Smooth muscle cell (in vitro differentiated cells): ENCODE results near the gene CEMIP2. TPM values are rescaled to one million over a fixed set of nuclear protein-coding genes. Genes with fewer than 3 reads are reported as not detected.

ENCODE experiments used
- DNase-seq: peaks from one replicate; lab custom pipeline; 2025; ENCODE audit not compliant: unreplicated experiment; lab: John Stamatoyannopoulos, UW
- H2AFZ ChIP-seq: fragments of 200-600 bp; sonication (generic); 2 replicates; pipeline ENCODE4 v1.6.0; 2016; ENCODE audit warnings: antibody characterized with exemption, low read depth, mild to moderate bottlenecking
- H3F3A ChIP-seq: fragments of 200-600 bp; sonication (generic); 2 replicates; pipeline ENCODE4 v1.6.0; 2017; ENCODE audit warnings: antibody characterized with exemption, low read depth
- H3K27ac ChIP-seq: fragments of 200-600 bp; sonication (generic); 2 replicates; pipeline ENCODE4 v1.5.1; 2016; ENCODE audit warnings: low read depth, mild to moderate bottlenecking
- H3K27me3 ChIP-seq: fragments of 200-600 bp; sonication (generic); 2 replicates; pipeline ENCODE4 v1.6.1; 2016; ENCODE audit warnings: low read depth, mild to moderate bottlenecking
- H3K36me3 ChIP-seq: fragments of 200-600 bp; sonication (generic); 2 replicates; pipeline ENCODE4 v1.5.1; 2016; ENCODE audit warnings: low read depth
- H3K4me1 ChIP-seq: fragments of 200-600 bp; sonication (generic); 2 replicates; pipeline ENCODE4 v1.5.1; 2016; ENCODE audit warnings: low read depth
- H3K4me2 ChIP-seq: fragments of 200-600 bp; sonication (generic); 2 replicates; pipeline ENCODE4 v1.6.0; 2016; ENCODE audit warnings: mild to moderate bottlenecking
- H3K4me3 ChIP-seq: fragments of 200-600 bp; sonication (generic); 2 replicates; pipeline ENCODE4 v1.5.1; 2016; ENCODE audit warnings: mild to moderate bottlenecking
- H3K79me2 ChIP-seq: fragments of 200-600 bp; sonication (generic); 2 replicates; pipeline ENCODE4 v1.6.0; 2016; ENCODE audit warnings: low read depth, mild to moderate bottlenecking
- H3K9ac ChIP-seq: fragments of 200-600 bp; sonication (generic); 2 replicates; pipeline ENCODE4 v1.6.0; 2016; ENCODE audit warnings: low read depth
- H3K9me3 ChIP-seq: fragments of 200-600 bp; sonication (generic); replicated peaks from 2 replicates; pipeline ENCODE4 v1.5.1; 2016; ENCODE audit warnings: low read depth
- H4K20me1 ChIP-seq: fragments of 200-600 bp; sonication (generic); 2 replicates; pipeline ENCODE4 v1.6.0; 2016; ENCODE audit warnings: low read depth
- CTCF ChIP-seq: fragments of 200-600 bp; sonication (generic); IDR thresholded peaks from 2 replicates; pipeline ENCODE4 v1.5.1; 2017; ENCODE audit warnings: borderline replicate concordance, mild to moderate bottlenecking, antibody characterized with exemption; ENCODE audit not compliant: insufficient read depth, poor library complexity, severe bottlenecking
- WGBS: methylation state at CpG from one replicate; pipeline ENCODE4 v1.1.7; 2016; ENCODE audit warnings: low lambda C conversion rate; 5-methylcytosine and 5-hydroxymethylcytosine counted together
- polyA plus RNA-seq: library from polyadenylated mRNA; unstranded; fragments of >200 nt; fragmentation: Nextera tagmentation; extraction: Ambion mirVana; gene quantifications from 2 replicates; pipeline ENCODE4 v1.2.1, GENCODE V29; 2016
- total RNA-seq: library from RNA; depleted of rRNA; stranded (reverse); fragments of >200 nt; gene quantifications from 2 replicates; pipeline ENCODE4 v1.2.3, GENCODE V29; 2014

CEMIP2 gene
- total and polyA plus RNA-seq, 2 experiments from 2014 or later, result 46.1 to 103 TPM

DNA sequence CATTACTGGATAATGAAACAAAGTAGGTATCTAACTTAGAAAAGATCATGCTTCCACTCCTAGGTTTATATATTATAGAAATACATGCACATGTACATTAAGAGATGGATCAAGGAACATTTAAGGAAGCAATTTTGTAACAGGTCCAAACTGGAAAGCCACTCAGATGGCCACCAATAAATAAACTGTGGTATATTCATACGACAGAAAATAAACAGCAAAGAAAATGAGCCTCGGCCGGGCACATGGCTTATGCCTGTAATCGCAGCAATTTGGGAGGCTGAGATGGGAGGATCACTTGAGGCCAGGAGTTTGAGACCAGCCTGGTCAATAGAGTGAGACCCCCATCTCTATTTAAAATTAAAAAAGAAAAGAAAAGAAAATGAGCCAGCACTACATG is 25.6 kb downstream of the CEMIP2 start:
- Histone ChIP-seq H3K4me3 (peak overlapping the region; percentile 31), H3K4me2 (peak overlapping the region; percentile 82), H3K79me2 (peaks cover 47% of the 10 kb centered on the region), H3K27me3 (no peaks in the 10 kb centered on the region), H2AFZ (no peak overlapping the region), H3K4me1 (peaks cover 43% of the 10 kb centered on the region), H3K36me3 (no peaks in the 10 kb centered on the region), H3F3A (peaks cover 44% of the 10 kb centered on the region), H3K9ac (peak overlapping the region; percentile 57), H4K20me1 (peaks cover 6% of the 10 kb centered on the region), H3K9me3 (no peaks in the 10 kb centered on the region), H3K27ac (peak overlapping the region; percentile 96)
- TF ChIP-seq CTCF, result no peak
- DNase-seq, result no peak
- 66% methylated on average over 4 of the region's 4 CpGs for WGBS

DNA sequence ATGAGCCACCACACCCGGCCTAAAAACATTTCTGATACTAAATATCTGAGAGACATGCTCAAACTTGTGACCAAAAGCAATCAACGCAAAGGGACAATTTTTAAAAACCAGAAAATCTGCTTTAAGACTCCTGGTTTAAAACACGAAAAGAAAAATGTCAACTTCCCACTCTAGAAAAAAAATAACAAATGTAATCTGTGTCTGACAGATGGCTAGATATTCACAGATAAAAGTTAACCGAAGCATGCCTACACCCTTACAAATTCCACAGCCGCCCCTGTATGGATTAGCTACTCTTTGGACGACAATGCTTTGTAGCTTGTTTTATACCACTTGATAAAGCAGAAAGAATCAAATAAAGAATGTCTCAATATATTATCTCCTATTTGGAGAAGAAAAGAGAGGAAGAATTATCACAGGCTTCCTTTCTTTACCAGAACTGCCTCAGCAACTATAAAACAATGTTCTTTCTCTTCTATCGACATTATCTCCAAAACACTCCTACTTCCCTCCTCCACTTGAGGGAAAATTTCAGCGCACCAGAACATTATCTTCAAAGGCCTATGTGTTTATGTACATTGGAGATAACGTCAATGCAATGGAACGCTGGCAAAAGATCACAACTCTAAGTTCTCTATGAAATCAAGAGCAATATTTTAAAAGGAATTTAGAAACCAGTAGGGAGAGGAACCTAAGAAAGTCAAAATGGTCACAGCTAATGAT is 26.2 kb downstream of the CEMIP2 start:
- no peak overlapping the region for H2AFZ ChIP-seq
- peaks cover 43% of the 10 kb centered on the region for H3K4me1 ChIP-seq
- no peak for DNase-seq
- peak overlapping the region; percentile 96 for H3K27ac ChIP-seq
- no peaks in the 10 kb centered on the region for H3K36me3 ChIP-seq
- peak overlapping the region; percentile 57 for H3K9ac ChIP-seq
- H3K27me3 ChIP-seq, result no peaks in the 10 kb centered on the region
- peaks cover 38% of the 10 kb centered on the region for H3F3A ChIP-seq
- peak overlapping the region; percentile 82 for H3K4me2 ChIP-seq
- no peaks in the 10 kb centered on the region for H3K9me3 ChIP-seq
- no peak for TF ChIP-seq CTCF
- H3K4me3 ChIP-seq, result peak overlapping the region; percentile 31
- H3K79me2 ChIP-seq, result peaks cover 47% of the 10 kb centered on the region
- WGBS, result 2% methylated on average over 10 of the region's 10 CpGs
- no peaks in the 10 kb centered on the region for H4K20me1 ChIP-seq

DNA sequence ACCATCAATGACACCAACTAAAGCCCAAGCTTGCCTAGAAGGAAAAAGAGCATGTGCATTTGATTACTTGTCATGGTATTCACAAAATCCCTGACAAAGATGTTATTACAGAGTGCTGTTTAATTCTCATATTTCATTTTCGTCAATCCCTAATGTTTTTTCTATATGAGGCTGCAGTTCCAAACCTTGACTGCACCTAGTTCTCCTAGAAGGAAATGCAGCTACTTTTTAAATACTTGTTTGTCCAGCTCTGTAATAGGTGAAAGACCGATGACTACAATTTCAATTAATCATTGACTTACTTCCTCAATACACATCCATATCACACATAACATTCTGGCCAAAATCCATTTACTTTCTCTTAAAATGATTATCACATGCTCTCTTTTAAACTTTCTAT is 28.1 kb downstream of the CEMIP2 start:
- no peak for DNase-seq
- Histone ChIP-seq H3K4me3 (no peak overlapping the region), H3K79me2 (peaks cover 45% of the 10 kb centered on the region), H3K9me3 (no peaks in the 10 kb centered on the region), H3K27me3 (no peaks in the 10 kb centered on the region), H3K36me3 (no peaks in the 10 kb centered on the region), H3K4me1 (peaks cover 39% of the 10 kb centered on the region), H2AFZ (no peak overlapping the region), H3K27ac (peak overlapping the region; percentile 96), H3K4me2 (no peak overlapping the region), H3K9ac (no peak overlapping the region), H3F3A (peaks cover 42% of the 10 kb centered on the region), H4K20me1 (no peaks in the 10 kb centered on the region)
- WGBS, result 94% methylated on average over 2 of the region's 2 CpGs
- TF ChIP-seq CTCF, result no peak

DNA sequence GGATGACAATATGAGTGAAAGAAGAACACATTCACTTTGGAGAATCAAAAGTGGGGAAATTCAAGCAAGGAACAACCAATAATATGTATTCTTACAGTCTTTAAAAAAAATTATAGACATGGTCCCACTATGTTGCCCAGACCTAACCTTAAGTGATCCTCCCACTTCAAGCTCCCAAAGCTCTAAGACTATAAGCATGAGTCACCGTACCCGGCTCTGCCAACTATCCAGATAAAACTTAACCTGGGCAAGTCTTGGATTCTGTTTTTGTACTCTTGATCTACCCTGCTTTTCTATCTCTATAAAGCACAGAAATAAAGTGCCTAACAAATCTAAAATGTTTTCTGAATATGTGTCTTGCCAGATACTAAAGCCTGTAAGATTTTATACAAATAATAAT is 30.9 kb downstream of the CEMIP2 start:
- Histone ChIP-seq H3K4me3 (no peak overlapping the region), H4K20me1 (no peaks in the 10 kb centered on the region), H3K79me2 (peaks cover 57% of the 10 kb centered on the region), H2AFZ (no peak overlapping the region), H3K9me3 (no peaks in the 10 kb centered on the region), H3K4me1 (peaks cover 42% of the 10 kb centered on the region), H3K4me2 (no peak overlapping the region), H3K36me3 (no peaks in the 10 kb centered on the region), H3K27me3 (no peaks in the 10 kb centered on the region), H3K27ac (peak overlapping the region; percentile 36), H3F3A (peaks cover 35% of the 10 kb centered on the region), H3K9ac (no peak overlapping the region)
- WGBS, result 36% methylated on average over 2 of the region's 2 CpGs
- DNase-seq, result no peak
- no peak for TF ChIP-seq CTCF
